ENCODE data around the gene MANEA. TPM values are rescaled to one million over a fixed set of nuclear protein-coding genes. Genes with fewer than 3 reads are reported as not detected.

Gene MANEA, protein sequence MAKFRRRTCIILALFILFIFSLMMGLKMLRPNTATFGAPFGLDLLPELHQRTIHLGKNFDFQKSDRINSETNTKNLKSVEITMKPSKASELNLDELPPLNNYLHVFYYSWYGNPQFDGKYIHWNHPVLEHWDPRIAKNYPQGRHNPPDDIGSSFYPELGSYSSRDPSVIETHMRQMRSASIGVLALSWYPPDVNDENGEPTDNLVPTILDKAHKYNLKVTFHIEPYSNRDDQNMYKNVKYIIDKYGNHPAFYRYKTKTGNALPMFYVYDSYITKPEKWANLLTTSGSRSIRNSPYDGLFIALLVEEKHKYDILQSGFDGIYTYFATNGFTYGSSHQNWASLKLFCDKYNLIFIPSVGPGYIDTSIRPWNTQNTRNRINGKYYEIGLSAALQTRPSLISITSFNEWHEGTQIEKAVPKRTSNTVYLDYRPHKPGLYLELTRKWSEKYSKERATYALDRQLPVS
- total RNA-seq = 10 to 100 TPM in 1 of 3 donors, 1 to 10 TPM in 2; 4.7 to 10.6 (median 5.7) TPM
- 14.6 TPM for total RNA-seq (2013)

GRCh38 chr6:95577304-95578105 lies at the start of gene MANEA:
Gene MANEA, plus strand, starts transcription at chr6:95577535. Its CDS starts 8,905 bp downstream, at chr6:95586440.
- no peaks in the 10 kb centered on the region for H3K27me3 ChIP-seq (ENCODE audit: control insufficient read depth, insufficient read depth, low read length)
- H3K36me3 ChIP-seq (ENCODE audit: control insufficient read depth, insufficient read depth, low read length) = no peaks in the 10 kb centered on the region
- peak within 1 kb of the TSS; percentile 97 to 99 for H3K27ac Mint-ChIP-seq
- H3K36me3 Mint-ChIP-seq = no peaks in the 10 kb centered on the region
- peak within 1 kb of the TSS; percentile 97 for H3K4me3 Mint-ChIP-seq
- peaks cover 4% of the 10 kb centered on the region for H3K4me1 ChIP-seq (ENCODE audit: control insufficient read depth, insufficient read depth, low read length)
- ATAC-seq (peak; percentile 83 to 94 (median 87)), DNase-seq (peak; percentile 79 to 89)
- TF ChIP-seq, protein P1, sequence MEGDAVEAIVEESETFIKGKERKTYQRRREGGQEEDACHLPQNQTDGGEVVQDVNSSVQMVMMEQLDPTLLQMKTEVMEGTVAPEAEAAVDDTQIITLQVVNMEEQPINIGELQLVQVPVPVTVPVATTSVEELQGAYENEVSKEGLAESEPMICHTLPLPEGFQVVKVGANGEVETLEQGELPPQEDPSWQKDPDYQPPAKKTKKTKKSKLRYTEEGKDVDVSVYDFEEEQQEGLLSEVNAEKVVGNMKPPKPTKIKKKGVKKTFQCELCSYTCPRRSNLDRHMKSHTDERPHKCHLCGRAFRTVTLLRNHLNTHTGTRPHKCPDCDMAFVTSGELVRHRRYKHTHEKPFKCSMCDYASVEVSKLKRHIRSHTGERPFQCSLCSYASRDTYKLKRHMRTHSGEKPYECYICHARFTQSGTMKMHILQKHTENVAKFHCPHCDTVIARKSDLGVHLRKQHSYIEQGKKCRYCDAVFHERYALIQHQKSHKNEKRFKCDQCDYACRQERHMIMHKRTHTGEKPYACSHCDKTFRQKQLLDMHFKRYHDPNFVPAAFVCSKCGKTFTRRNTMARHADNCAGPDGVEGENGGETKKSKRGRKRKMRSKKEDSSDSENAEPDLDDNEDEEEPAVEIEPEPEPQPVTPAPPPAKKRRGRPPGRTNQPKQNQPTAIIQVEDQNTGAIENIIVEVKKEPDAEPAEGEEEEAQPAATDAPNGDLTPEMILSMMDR (IDR thresholded peaks at IDR 0.05) = no peak
- H3K4me3 ChIP-seq (ENCODE audit: low read length) = peak within 1 kb of the TSS; percentile 76
- H3K4me1 Mint-ChIP-seq = peaks cover 35% of the 10 kb centered on the region in 2 donors
- intact Hi-C loops (cut with micrococcal nuclease) = loop anchor here (5.0 kb wide), 3 partner anchors 945 to 1705 kb away; partner anchors contain the start of genes KLHL32, MMS22L and UFL1
- under 1% methylated on average over 70 of the region's 70 CpGs for WGBS (ENCODE audit: insufficient coverage)
- no peaks in the 10 kb centered on the region for H3K9me3 Mint-ChIP-seq
- H3K9me3 ChIP-seq (ENCODE audit: control insufficient read depth, insufficient read depth, low read length) = no peaks in the 10 kb centered on the region
- H3K27me3 Mint-ChIP-seq (ENCODE audit: low read depth in 2 of 2) = no peaks in the 10 kb centered on the region
- H3K27ac ChIP-seq (ENCODE audit: low read length) = peak within 1 kb of the TSS; percentile 93

GRCh38 chr6:95529762-95530161 lies 47.6 kb upstream of the MANEA start:
- DNase-seq = no peak
- peaks cover 0 to 8% of the 10 kb centered on the region in 2 donors for H3K27me3 Mint-ChIP-seq (ENCODE audit: low read depth in 2 of 2)
- no peak overlapping the region for H3K4me3 ChIP-seq (ENCODE audit: low read length)
- H3K27me3 ChIP-seq (ENCODE audit: control insufficient read depth, insufficient read depth, low read length) = no peaks in the 10 kb centered on the region
- no CpG with 5 or more reads among the region's 1 CpG for WGBS (ENCODE audit: insufficient coverage)
- no peak overlapping the region for H3K27ac Mint-ChIP-seq
- H3K4me1 ChIP-seq (ENCODE audit: control insufficient read depth, insufficient read depth, low read length) = no peaks in the 10 kb centered on the region
- no peaks in the 10 kb centered on the region for H3K4me1 Mint-ChIP-seq
- H3K27ac ChIP-seq (ENCODE audit: low read length) = no peak overlapping the region
- no peaks in the 10 kb centered on the region for H3K36me3 Mint-ChIP-seq
- peaks cover 7 to 9% of the 10 kb centered on the region in 2 donors for H3K9me3 Mint-ChIP-seq
- no peaks in the 10 kb centered on the region for H3K9me3 ChIP-seq (ENCODE audit: control insufficient read depth, insufficient read depth, low read length)
- TF ChIP-seq, protein P1 (IDR thresholded peaks at IDR 0.05) = no peak
- intact Hi-C loops (cut with micrococcal nuclease) = no loop called here
- no peak for ATAC-seq
- H3K4me3 Mint-ChIP-seq = no peak overlapping the region
- H3K36me3 ChIP-seq (ENCODE audit: control insufficient read depth, insufficient read depth, low read length) = no peaks in the 10 kb centered on the region

DNA sequence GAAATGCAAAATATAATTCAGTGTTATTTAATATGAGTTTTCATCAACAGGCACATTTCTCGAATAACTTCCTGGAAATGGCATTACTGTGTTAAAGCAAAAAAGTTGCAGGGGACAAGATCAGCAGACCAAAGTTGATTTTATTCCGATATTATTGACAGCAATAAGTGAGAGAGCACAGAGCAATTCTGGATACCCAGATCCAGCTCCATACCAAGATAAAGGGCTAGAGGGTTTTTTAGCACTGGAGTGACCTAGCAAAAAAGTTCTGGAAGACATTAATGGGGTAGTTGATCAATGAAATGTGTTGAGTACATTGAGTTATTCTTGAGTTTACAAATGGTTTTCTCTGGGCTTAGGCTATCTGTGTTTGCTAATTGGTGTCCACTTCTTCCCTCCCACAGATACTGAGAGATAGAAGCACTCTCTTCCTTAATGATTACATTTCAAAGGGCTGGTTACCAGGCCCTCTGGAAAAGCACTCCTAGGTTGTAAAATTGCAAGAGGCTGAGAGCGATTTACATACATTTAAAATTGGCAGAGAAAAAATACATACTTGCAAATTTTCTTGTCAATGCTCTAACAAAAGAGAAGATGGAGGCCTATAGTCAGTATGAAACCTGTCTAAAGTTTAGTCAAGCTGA lies 47.0 kb upstream of the MANEA start:
- WGBS (ENCODE audit: insufficient coverage) = 74% methylated on average over 3 of the region's 3 CpGs
- H3K27ac Mint-ChIP-seq = no peak overlapping the region
- TF ChIP-seq, protein P1 (IDR thresholded peaks at IDR 0.05) = no peak

More for the DNA sequence above, 47.0 kb upstream of the MANEA start:
- no peak overlapping the region for H3K4me3 Mint-ChIP-seq
- intact Hi-C loops (cut with micrococcal nuclease) = no loop called here
- peaks cover 0 to 8% of the 10 kb centered on the region in 2 donors for H3K27me3 Mint-ChIP-seq (ENCODE audit: low read depth in 2 of 2)
- H3K4me1 ChIP-seq (ENCODE audit: control insufficient read depth, insufficient read depth, low read length) = no peaks in the 10 kb centered on the region
- H3K27ac ChIP-seq (ENCODE audit: low read length) = no peak overlapping the region
- DNase-seq (no peak), ATAC-seq (no peak)
- no peaks in the 10 kb centered on the region for H3K27me3 ChIP-seq (ENCODE audit: control insufficient read depth, insufficient read depth, low read length)
- no peak overlapping the region for H3K4me3 ChIP-seq (ENCODE audit: low read length)
- no peaks in the 10 kb centered on the region for H3K36me3 ChIP-seq (ENCODE audit: control insufficient read depth, insufficient read depth, low read length)
- H3K36me3 Mint-ChIP-seq = no peaks in the 10 kb centered on the region
- no peaks in the 10 kb centered on the region for H3K9me3 ChIP-seq (ENCODE audit: control insufficient read depth, insufficient read depth, low read length)
- H3K4me1 Mint-ChIP-seq = no peaks in the 10 kb centered on the region
- H3K9me3 Mint-ChIP-seq = peaks cover 7% of the 10 kb centered on the region in 2 donors

All from natural killer cell (primary cell).